ENCODE data around the gene TMSB4X. TPM values are rescaled to one million over a fixed set of nuclear protein-coding genes. Genes with fewer than 3 reads are reported as not detected.
"Not testable (repeated sequence)": the region's sequence is repeated elsewhere in the genome, so short reads cannot be mapped to it uniquely, and the experiment has no call there.

The TMSB4X gene
- total and polyA plus RNA-seq, 4 donors = 2,762 to 17,543 (median 6,164) TPM

DNA sequence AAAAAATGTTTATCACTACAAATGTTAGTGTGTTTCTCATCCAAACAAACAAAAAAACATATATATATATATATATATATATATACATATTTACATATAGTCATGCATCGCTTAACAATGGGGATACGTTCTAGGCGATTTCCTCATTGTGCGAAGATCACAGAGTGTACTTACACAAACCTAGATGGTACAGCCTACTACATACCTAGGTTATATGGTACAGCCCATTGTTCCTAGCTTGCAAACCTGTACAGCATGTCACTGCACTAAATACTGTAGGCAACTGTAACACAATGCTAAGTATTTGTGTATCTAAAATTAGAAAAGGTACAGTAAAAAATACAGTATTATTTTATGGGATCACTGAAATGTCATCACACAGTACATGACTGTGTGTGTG, 16.4 kb upstream of the TMSB4X start:
- 94 to 96% methylated on average over 4 of the region's 4 CpGs for WGBS, 2 donors
- Histone ChIP-seq H3K27ac (ENCODE audit: low read depth in 1 of 2, low read length in 2 of 2) (no peak overlapping the region), H3K9me3 (ENCODE audit: control insufficient read depth, low read length) (no peaks in the 10 kb centered on the region), H3K4me3 (ENCODE audit: low read length in 2 of 2) (no peak overlapping the region), H3K4me1 (ENCODE audit: control insufficient read depth in 1 of 2, insufficient read depth in 2 of 2, low read length in 2 of 2) (no peaks in the 10 kb centered on the region), H3K27me3 (ENCODE audit: control insufficient read depth in 1 of 2, insufficient read depth in 2 of 2, low read length in 1 of 2) (no peaks in the 10 kb centered on the region), H3K36me3 (ENCODE audit: control insufficient read depth in 1 of 2, insufficient read depth in 2 of 2, low read length in 1 of 2) (no peaks in the 10 kb centered on the region)
- DNase-seq = no peak
- no peak for ATAC-seq (ENCODE audit: low FRiP score)
- intact Hi-C loops (cut with DNase I) = no loop called here

DNA sequence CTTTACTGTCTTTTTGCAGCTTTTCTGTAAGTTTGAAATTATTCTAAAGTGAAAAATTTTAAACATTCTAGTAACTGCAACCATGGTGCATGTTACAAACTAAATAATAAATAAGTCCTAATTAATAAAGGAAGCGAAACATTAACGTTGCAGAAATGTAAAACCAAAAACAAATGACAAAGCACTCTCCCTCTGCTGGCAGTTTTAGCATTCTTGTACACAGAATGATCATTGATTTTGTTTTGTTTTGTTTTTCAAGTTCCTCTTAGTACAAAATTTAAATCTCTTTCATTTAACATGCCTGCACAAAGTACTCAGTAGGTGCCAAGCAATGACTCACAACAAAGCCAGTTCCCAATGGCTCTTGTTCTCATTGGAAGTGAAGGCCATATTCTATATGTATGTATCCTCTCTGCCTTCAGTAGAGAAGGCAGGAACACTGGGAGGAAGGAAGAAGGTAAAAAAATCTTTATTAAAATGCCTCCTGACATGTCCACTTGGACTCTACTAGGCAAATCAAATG, 13.7 kb upstream of the TMSB4X start:
- no peak for DNase-seq

GRCh38 chrX:12962041-12962504, 12.8 kb upstream of the TMSB4X start:
- Histone ChIP-seq H3K27me3 (ENCODE audit: control insufficient read depth in 1 of 2, insufficient read depth in 2 of 2, low read length in 1 of 2) (no peaks in the 10 kb centered on the region), H3K4me3 (ENCODE audit: low read length in 2 of 2) (no peak overlapping the region), H3K36me3 (ENCODE audit: control insufficient read depth in 1 of 2, insufficient read depth in 2 of 2, low read length in 1 of 2) (no peaks in the 10 kb centered on the region), H3K4me1 (ENCODE audit: control insufficient read depth in 1 of 2, insufficient read depth in 2 of 2, low read length in 2 of 2) (no peaks in the 10 kb centered on the region), H3K9me3 (ENCODE audit: control insufficient read depth, low read length) (no peaks in the 10 kb centered on the region), H3K27ac (ENCODE audit: low read depth in 1 of 2, low read length in 2 of 2) (no peak overlapping the region)
- intact Hi-C loops (cut with DNase I) = no loop called here
- ATAC-seq (ENCODE audit: low FRiP score) (no peak), DNase-seq (no peak)
- WGBS, 2 donors = 82 to 85% methylated on average over 4 of the region's 4 CpGs

More for the DNA sequence above, 13.7 kb upstream of the TMSB4X start:
- intact Hi-C loops (cut with DNase I) = no loop called here
- H3K4me1 ChIP-seq (ENCODE audit: control insufficient read depth in 1 of 2, insufficient read depth in 2 of 2, low read length in 2 of 2) = no peaks in the 10 kb centered on the region
- ATAC-seq (ENCODE audit: low FRiP score) = no peak
- no peak overlapping the region for H3K4me3 ChIP-seq (ENCODE audit: low read length in 2 of 2)
- H3K36me3 ChIP-seq (ENCODE audit: control insufficient read depth in 1 of 2, insufficient read depth in 2 of 2, low read length in 1 of 2) = no peaks in the 10 kb centered on the region
- H3K27me3 ChIP-seq (ENCODE audit: control insufficient read depth in 1 of 2, insufficient read depth in 2 of 2, low read length in 1 of 2) = no peaks in the 10 kb centered on the region
- H3K9me3 ChIP-seq (ENCODE audit: control insufficient read depth, low read length) = no peaks in the 10 kb centered on the region
- 77 to 78% methylated on average over 2 of the region's 2 CpGs for WGBS, 2 donors
- no peak overlapping the region for H3K27ac ChIP-seq (ENCODE audit: low read depth in 1 of 2, low read length in 2 of 2)

- intact Hi-C loops (cut with DNase I); H3K4me3 ChIP-seq (ENCODE audit: low read length in 2 of 2); H3K9me3 ChIP-seq (ENCODE audit: control insufficient read depth, low read length); H3K27me3 ChIP-seq (ENCODE audit: control insufficient read depth in 1 of 2, insufficient read depth in 2 of 2, low read length in 1 of 2); ATAC-seq (ENCODE audit: low FRiP score); H3K27ac ChIP-seq (ENCODE audit: low read depth in 1 of 2, low read length in 2 of 2); H3K4me1 ChIP-seq (ENCODE audit: control insufficient read depth in 1 of 2, insufficient read depth in 2 of 2, low read length in 2 of 2); H3K36me3 ChIP-seq (ENCODE audit: control insufficient read depth in 1 of 2, insufficient read depth in 2 of 2, low read length in 1 of 2); DNase-seq: not testable (repeated sequence)
- 90 to 97% methylated on average over 29 to 30 of the region's 52 CpGs for WGBS, 2 donors
Measured at GRCh38 chrX:12963210-12963850, 11.6 kb upstream of the TMSB4X start.

DNA sequence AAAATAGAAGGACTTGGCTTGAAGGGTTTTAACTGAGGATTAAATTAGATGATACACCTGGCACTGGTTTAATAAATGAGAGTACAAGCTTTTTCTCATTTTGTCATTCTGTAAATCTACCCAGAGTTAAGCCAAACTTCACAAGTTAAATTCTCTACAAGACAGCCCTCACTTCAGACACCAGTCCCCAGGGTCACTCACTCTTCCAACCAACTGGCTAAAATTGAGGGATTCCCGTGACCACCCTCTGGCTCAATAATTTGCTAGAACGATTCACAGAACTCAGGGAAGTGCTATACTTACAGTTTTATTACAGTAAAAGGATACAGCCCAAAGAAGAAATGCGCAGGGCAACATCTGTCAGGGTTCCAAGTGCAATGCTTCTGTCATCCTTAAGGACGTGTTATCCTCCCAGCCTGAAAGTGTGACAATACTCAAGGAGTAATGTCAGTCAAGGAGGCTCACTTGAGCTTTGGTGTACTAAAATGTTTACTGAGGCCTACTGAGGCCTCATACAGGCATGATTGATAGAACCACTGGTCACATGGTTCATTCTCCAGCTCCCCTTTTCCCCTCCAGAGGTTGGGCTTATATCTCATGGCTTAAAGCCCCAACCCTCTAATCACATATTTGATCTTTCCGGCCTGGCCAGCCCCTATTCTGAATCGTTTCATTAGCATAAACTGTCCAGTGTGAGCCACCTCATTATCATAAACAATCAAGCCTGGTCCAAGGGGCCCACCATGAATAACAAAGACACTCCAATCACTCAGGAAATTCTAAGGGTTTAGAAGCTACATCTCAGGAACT, 9.6 kb upstream of the TMSB4X start:
- Histone ChIP-seq H3K27ac (ENCODE audit: low read depth in 1 of 2, low read length in 2 of 2) (no peak overlapping the region), H3K27me3 (ENCODE audit: control insufficient read depth in 1 of 2, insufficient read depth in 2 of 2, low read length in 1 of 2) (no peaks in the 10 kb centered on the region), H3K36me3 (ENCODE audit: control insufficient read depth in 1 of 2, insufficient read depth in 2 of 2, low read length in 1 of 2) (no peaks in the 10 kb centered on the region), H3K9me3 (ENCODE audit: control insufficient read depth, low read length) (no peaks in the 10 kb centered on the region), H3K4me1 (ENCODE audit: control insufficient read depth in 1 of 2, insufficient read depth in 2 of 2, low read length in 2 of 2) (no peaks in the 10 kb centered on the region), H3K4me3 (ENCODE audit: low read length in 2 of 2) (no peak overlapping the region)
- DNase-seq (no peak), ATAC-seq (ENCODE audit: low FRiP score) (no peak)
- intact Hi-C loops (cut with DNase I) = no loop called here
- 62 to 75% methylated on average over 6 of the region's 6 CpGs for WGBS, 2 donors

DNA sequence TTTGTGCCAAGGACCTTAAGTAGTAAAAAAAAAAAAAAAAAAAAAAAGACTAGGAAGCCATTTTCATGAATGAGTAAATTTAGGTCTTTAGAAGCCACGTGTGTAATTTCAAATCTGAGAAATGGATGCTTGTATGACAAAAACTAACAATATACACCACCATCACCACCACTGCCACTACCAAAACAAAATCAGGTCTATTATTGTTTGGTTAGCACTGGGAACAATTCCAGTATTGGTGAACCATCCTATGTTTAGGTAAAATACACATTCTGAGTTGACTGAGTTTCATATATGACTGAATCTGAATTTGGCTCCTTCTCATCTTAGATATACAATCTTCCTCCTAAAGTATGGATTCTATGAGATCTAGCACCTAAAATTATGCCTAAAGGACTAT, 8.8 kb upstream of the TMSB4X start:
- H3K27me3 ChIP-seq (ENCODE audit: control insufficient read depth in 1 of 2, insufficient read depth in 2 of 2, low read length in 1 of 2) = no peaks in the 10 kb centered on the region
- no peaks in the 10 kb centered on the region for H3K4me1 ChIP-seq (ENCODE audit: control insufficient read depth in 1 of 2, insufficient read depth in 2 of 2, low read length in 2 of 2)
- ATAC-seq (ENCODE audit: low FRiP score) = no peak
- no peak overlapping the region for H3K27ac ChIP-seq (ENCODE audit: low read depth in 1 of 2, low read length in 2 of 2)
- intact Hi-C loops (cut with DNase I) = no loop called here
- no peaks in the 10 kb centered on the region for H3K9me3 ChIP-seq (ENCODE audit: control insufficient read depth, low read length)
- no peak for DNase-seq
- no peaks in the 10 kb centered on the region for H3K36me3 ChIP-seq (ENCODE audit: control insufficient read depth in 1 of 2, insufficient read depth in 2 of 2, low read length in 1 of 2)
- WGBS, 2 donors = 42 to 56% methylated on average over 1 of the region's 1 CpG
- no peak overlapping the region for H3K4me3 ChIP-seq (ENCODE audit: low read length in 2 of 2)

DNA sequence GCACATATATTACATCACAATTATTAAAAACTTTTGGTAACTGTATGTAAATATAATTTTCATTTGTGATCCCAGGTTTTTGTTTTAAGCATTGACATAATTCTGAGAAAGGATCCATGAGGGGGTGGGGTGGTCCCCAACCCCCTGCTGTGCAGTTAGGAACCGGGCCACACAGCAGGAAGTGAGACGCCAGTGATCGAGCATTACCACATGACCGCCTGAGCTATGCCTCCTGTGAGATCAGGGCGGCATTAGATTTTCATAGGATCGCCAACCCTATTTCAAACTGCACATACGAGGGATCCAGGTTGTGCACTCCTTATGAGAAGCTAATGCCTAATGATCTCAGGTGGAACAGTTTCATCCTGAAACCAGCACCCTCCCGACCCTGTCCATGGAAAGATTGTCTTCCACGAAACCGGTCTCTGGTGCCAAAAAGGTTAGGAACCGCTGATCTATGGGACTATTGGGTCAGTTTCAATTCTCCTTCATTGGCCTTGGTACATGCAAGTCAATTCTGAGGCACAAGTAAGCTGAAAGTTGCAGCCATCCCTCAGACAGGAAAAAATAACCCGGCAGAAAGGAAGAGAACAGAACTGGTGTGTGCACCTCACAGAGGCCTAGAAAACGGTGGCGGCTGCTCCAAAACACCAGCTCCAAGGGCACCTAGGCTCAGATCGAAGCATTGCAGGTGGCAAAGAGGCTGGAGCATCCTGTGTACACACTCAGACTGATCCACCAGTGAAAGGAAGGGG, 7.0 kb upstream of the TMSB4X start:
- H3K27ac ChIP-seq (ENCODE audit: low read depth in 1 of 2, low read length in 2 of 2) = no peak overlapping the region
- intact Hi-C loops (cut with DNase I) = no loop called here
- no peaks in the 10 kb centered on the region for H3K36me3 ChIP-seq (ENCODE audit: control insufficient read depth in 1 of 2, insufficient read depth in 2 of 2, low read length in 1 of 2)
- no peaks in the 10 kb centered on the region for H3K9me3 ChIP-seq (ENCODE audit: control insufficient read depth, low read length)
- no peak for ATAC-seq (ENCODE audit: low FRiP score)
- H3K4me1 ChIP-seq (ENCODE audit: control insufficient read depth in 1 of 2, insufficient read depth in 2 of 2, low read length in 2 of 2) = no peaks in the 10 kb centered on the region
- H3K4me3 ChIP-seq (ENCODE audit: low read length in 2 of 2) = no peak overlapping the region
- 83 to 87% methylated on average over 15 of the region's 15 CpGs for WGBS, 2 donors
- DNase-seq = no peak
- no peaks in the 10 kb centered on the region for H3K27me3 ChIP-seq (ENCODE audit: control insufficient read depth in 1 of 2, insufficient read depth in 2 of 2, low read length in 1 of 2)

GRCh38 chrX:12970691-12971202, 4.2 kb upstream of the TMSB4X start:
- ATAC-seq (ENCODE audit: low FRiP score) (peak; percentile 46), DNase-seq (no peak)
- Histone ChIP-seq H3K4me1 (ENCODE audit: control insufficient read depth in 1 of 2, insufficient read depth in 2 of 2, low read length in 2 of 2) (no peaks in the 10 kb centered on the region), H3K36me3 (ENCODE audit: control insufficient read depth in 1 of 2, insufficient read depth in 2 of 2, low read length in 1 of 2) (no peaks in the 10 kb centered on the region), H3K27me3 (ENCODE audit: control insufficient read depth in 1 of 2, insufficient read depth in 2 of 2, low read length in 1 of 2) (no peaks in the 10 kb centered on the region), H3K9me3 (ENCODE audit: control insufficient read depth, low read length) (no peaks in the 10 kb centered on the region), H3K4me3 (ENCODE audit: low read length in 2 of 2) (no peak overlapping the region), H3K27ac (ENCODE audit: low read depth in 1 of 2, low read length in 2 of 2) (peak overlapping the region; percentile 68 to 92)
- intact Hi-C loops (cut with DNase I) = loop anchor here (2.0 to 10.0 kb wide), 4 partner anchors 404 to 518 kb away; no protein-coding TSS in a partner anchor
- WGBS, 2 donors = 6 to 26% methylated on average over 11 of the region's 11 CpGs
